ENCODE data around the gene CFAP46.

DNA sequence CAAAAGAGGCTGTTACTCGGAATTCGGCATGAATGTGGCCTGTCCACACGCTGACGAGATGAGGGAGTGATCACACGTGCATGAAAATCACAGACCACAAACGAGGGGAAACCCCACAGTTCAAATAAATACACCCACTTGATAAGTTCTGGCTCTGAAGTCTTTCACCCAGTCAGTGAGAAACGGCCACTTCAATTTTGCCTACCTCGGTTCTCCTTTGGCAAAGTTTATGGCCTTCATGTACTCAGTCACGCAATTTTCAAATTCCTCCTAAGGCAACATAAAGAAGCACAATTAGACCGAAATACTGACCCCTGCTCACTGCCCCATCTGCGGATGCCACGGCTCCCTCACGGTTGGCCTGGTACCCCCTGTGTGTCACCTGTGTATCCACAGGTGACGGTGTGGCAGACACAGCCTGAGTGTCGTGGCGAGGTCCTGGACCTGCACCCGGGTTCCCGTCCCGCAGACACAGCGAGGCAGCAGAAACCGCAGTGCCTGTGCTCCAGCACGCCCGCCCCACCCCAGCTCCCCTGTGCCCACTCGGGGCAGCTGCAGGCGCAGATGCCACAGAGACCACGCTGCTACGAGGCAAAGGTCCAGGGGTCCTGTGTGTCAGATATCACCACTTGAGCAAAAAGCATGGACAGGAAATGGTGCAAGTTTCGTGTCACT is 1.4 kb downstream of the CFAP46 start:
- TF ChIP-seq, protein P1, sequence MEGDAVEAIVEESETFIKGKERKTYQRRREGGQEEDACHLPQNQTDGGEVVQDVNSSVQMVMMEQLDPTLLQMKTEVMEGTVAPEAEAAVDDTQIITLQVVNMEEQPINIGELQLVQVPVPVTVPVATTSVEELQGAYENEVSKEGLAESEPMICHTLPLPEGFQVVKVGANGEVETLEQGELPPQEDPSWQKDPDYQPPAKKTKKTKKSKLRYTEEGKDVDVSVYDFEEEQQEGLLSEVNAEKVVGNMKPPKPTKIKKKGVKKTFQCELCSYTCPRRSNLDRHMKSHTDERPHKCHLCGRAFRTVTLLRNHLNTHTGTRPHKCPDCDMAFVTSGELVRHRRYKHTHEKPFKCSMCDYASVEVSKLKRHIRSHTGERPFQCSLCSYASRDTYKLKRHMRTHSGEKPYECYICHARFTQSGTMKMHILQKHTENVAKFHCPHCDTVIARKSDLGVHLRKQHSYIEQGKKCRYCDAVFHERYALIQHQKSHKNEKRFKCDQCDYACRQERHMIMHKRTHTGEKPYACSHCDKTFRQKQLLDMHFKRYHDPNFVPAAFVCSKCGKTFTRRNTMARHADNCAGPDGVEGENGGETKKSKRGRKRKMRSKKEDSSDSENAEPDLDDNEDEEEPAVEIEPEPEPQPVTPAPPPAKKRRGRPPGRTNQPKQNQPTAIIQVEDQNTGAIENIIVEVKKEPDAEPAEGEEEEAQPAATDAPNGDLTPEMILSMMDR (IDR thresholded peaks at IDR 0.05; ENCODE audit: poor library complexity, severe bottlenecking), result no peak
- TF ChIP-seq RAD21 (conservative IDR thresholded peaks at IDR 0.05) (no peak), TAF1 (IDR thresholded peaks at IDR 0.05; ENCODE audit: low read depth) (no peak), EZH2 (IDR thresholded peaks at IDR 0.05; ENCODE audit: borderline replicate concordance, insufficient read depth, low read length, poor library complexity, severe bottlenecking) (no peak), EP300 (conservative IDR thresholded peaks at IDR 0.05; ENCODE audit: poor library complexity, severe bottlenecking) (no peak), SMC3 (conservative IDR thresholded peaks at IDR 0.05; ENCODE audit: poor library complexity) (no peak), POLR2AphosphoS5 (IDR thresholded peaks at IDR 0.05) (no peak), MXI1 (conservative IDR thresholded peaks at IDR 0.05; ENCODE audit: poor library complexity, severe bottlenecking) (no peak)
- TF ChIP-seq, protein P2, sequence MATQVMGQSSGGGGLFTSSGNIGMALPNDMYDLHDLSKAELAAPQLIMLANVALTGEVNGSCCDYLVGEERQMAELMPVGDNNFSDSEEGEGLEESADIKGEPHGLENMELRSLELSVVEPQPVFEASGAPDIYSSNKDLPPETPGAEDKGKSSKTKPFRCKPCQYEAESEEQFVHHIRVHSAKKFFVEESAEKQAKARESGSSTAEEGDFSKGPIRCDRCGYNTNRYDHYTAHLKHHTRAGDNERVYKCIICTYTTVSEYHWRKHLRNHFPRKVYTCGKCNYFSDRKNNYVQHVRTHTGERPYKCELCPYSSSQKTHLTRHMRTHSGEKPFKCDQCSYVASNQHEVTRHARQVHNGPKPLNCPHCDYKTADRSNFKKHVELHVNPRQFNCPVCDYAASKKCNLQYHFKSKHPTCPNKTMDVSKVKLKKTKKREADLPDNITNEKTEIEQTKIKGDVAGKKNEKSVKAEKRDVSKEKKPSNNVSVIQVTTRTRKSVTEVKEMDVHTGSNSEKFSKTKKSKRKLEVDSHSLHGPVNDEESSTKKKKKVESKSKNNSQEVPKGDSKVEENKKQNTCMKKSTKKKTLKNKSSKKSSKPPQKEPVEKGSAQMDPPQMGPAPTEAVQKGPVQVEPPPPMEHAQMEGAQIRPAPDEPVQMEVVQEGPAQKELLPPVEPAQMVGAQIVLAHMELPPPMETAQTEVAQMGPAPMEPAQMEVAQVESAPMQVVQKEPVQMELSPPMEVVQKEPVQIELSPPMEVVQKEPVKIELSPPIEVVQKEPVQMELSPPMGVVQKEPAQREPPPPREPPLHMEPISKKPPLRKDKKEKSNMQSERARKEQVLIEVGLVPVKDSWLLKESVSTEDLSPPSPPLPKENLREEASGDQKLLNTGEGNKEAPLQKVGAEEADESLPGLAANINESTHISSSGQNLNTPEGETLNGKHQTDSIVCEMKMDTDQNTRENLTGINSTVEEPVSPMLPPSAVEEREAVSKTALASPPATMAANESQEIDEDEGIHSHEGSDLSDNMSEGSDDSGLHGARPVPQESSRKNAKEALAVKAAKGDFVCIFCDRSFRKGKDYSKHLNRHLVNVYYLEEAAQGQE (IDR thresholded peaks at IDR 0.05; ENCODE audit: borderline replicate concordance), result no peak

Data from neural cell (in vitro differentiated cells).